Measurements from ENCODE around the gene DUOXA1. TPM values are rescaled to one million over a fixed set of nuclear protein-coding genes. Genes with fewer than 3 reads are reported as not detected.

DUOXA1 gene
- total RNA-seq, 1 donor from 2014 or later: 4.2 TPM

DNA sequence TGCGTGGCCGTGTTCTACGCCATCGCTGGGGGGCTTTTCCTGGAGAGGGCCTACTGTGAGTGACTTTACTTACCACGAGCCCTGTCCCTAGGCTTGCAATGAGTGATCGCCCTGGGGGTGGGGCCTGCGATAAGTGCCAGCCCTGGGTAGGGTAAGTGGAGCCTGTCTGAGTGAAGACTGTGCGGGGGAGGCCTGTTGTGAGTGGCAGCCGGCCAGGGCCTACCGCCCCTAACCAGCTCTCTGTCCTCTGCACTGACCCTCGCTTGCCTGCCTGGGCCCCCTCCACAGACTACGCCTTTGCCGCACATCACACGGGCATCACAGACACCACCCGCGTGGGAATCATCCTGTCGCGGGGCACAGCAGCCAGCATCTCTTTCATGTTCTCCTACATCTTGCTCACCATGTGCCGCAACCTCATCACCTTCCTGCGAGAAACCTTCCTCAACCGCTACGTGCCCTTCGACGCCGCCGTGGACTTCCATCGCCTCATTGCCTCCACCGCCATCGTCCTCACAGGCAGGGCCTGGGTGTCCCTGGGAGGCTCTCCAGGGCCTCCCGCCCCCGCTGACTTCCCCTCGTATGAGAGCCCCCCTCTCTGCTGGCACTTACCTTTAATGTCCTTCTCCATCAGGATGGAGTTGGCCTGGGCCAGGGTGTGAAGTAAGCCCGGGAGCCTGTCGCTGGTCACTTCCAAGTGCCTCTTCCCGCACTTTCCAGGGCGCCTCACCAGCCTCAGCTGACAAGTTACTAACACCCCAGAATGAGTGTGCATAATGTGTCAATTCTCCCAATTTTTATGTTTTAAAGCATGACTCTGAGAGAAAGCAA is 22.5 kb upstream of the DUOXA1 start:
- Histone ChIP-seq H3K9me3 (no peaks in the 10 kb centered on the region), H3K27ac (no peak overlapping the region), H3K36me3 (no peaks in the 10 kb centered on the region), H3K27me3 (no peaks in the 10 kb centered on the region), H3K4me3 (no peak overlapping the region), H3K4me1 (no peaks in the 10 kb centered on the region)
- intact Hi-C loops (cut with DNase I): no loop called here
- TF ChIP-seq, protein P1, sequence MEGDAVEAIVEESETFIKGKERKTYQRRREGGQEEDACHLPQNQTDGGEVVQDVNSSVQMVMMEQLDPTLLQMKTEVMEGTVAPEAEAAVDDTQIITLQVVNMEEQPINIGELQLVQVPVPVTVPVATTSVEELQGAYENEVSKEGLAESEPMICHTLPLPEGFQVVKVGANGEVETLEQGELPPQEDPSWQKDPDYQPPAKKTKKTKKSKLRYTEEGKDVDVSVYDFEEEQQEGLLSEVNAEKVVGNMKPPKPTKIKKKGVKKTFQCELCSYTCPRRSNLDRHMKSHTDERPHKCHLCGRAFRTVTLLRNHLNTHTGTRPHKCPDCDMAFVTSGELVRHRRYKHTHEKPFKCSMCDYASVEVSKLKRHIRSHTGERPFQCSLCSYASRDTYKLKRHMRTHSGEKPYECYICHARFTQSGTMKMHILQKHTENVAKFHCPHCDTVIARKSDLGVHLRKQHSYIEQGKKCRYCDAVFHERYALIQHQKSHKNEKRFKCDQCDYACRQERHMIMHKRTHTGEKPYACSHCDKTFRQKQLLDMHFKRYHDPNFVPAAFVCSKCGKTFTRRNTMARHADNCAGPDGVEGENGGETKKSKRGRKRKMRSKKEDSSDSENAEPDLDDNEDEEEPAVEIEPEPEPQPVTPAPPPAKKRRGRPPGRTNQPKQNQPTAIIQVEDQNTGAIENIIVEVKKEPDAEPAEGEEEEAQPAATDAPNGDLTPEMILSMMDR (IDR thresholded peaks at IDR 0.05): no peak
- DNase-seq (ENCODE audit: low spot score in 2 of 2): no peak

DNA sequence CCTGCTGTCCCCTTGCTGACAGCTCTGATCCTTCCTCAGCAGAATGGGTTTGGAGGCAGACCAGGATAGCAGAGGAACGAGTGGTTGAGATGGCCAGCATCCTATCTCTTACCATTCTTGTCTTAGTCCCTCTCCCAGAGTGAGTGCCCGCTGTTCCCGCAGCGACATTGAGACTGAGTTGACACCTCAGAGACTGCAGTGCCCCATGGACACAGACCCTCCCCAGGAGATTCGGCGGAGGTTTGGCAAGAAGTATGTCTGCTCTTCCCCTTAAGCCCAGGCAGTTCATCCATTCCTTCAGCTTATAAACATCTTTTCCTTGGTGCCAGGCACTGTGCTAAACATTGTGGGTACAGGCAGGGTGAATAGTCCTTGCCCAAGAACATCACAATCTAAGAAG is 21.3 kb upstream of the DUOXA1 start:
- no peak for DNase-seq (ENCODE audit: low spot score in 2 of 2)
- Histone ChIP-seq H3K36me3 (no peaks in the 10 kb centered on the region), H3K4me1 (no peaks in the 10 kb centered on the region), H3K4me3 (no peak overlapping the region), H3K27me3 (no peaks in the 10 kb centered on the region), H3K9me3 (no peaks in the 10 kb centered on the region), H3K27ac (no peak overlapping the region)
- intact Hi-C loops (cut with DNase I): no loop called here
- TF ChIP-seq, protein P1 (IDR thresholded peaks at IDR 0.05): no peak

DNA sequence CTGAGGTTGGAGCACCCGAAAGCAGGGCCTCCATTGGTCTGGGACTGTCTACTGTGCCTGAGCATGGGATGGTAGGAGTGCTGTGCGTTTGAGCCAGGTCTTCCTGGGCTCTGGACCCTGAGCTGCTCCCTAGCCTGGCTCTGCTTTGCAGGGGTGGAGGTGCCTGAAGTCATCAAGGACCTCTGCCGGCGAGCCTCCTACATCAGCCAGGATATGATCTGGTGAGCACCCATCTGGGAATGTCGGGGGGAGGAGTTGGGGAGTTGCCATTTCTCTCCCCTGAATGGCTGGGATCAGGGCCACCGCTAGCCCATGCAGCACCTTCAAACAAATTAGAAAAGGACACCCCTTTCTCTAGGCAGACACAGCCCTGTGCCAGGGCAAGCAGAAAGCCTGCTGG is 20.8 kb upstream of the DUOXA1 start:
- H3K27ac ChIP-seq: no peak overlapping the region
- H3K4me1 ChIP-seq: no peaks in the 10 kb centered on the region
- no peaks in the 10 kb centered on the region for H3K36me3 ChIP-seq
- intact Hi-C loops (cut with DNase I): no loop called here
- no peaks in the 10 kb centered on the region for H3K9me3 ChIP-seq
- TF ChIP-seq, protein P1 (IDR thresholded peaks at IDR 0.05): no peak
- no peak overlapping the region for H3K4me3 ChIP-seq
- H3K27me3 ChIP-seq: no peaks in the 10 kb centered on the region
- no peak for DNase-seq (ENCODE audit: low spot score in 2 of 2)

DNA sequence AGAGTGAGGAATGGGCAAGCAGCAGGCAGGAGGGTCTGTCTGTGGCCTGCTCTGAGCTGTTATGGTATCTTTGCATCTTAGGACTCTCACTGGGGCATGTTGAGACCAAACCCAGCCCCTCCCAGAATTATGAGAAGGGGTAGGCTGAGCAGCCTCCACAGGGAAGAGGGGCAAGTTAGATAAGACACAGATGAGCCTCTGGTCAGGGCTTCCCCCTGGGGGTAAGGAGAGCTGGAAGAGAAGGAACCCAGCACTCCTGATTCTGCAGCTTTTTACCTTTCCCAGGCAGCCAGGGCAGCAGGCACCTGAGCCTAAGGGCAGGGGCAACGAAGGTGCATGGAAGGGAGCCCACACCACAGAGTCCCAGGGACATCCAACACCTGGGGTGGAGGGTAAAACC is 19.4 kb upstream of the DUOXA1 start:
- no peaks in the 10 kb centered on the region for H3K27me3 ChIP-seq
- TF ChIP-seq, protein P1 (IDR thresholded peaks at IDR 0.05): no peak
- intact Hi-C loops (cut with DNase I): no loop called here

DNA sequence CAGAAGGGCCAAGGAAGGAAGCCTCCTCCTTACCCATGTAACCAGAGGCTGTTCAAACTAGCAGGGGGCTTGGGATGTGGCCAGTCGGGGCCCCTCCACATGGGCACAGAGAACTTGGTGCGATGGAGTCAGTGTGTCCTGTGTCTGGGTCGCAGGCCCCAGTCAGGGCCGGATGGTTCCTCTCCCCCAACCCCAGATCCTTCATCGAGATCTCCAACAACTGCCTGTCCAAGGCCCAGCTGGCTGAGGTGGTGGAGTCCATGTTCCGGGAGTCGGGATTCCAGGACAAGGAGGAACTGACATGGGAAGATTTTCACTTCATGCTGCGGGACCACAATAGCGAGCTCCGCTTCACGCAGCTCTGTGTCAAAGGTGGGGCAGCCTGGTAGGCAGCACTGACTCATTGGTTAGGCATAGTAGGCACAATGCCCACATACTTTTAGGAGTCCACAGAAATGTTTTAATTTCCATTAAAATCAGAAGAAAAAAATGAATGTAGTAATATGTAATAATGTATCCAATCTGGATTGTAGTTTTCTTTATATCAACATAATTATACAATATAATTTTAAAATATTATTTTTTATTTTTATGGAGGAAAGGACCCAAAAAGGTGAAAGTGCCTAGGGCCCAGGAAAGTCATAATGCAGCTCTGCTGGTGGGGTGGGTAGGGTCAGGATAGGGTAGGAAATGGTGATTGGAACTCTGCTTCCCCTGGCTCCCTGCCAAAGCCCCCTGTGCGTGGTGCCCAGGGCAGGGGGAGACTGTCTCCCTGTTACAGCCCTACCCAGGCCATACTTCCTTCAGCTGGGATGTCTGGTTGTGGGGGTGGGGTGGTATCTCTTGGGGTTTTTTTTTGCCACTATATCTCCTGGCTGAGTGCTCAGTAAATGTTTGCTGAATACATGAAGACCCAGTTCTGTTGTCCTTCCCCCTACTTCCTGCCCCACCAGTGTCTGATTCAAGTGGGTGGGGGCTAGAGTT is 18.7 kb upstream of the DUOXA1 start:
- intact Hi-C loops (cut with DNase I): no loop called here
- no peak for DNase-seq (ENCODE audit: low spot score in 2 of 2)
- TF ChIP-seq, protein P1 (IDR thresholded peaks at IDR 0.05): no peak
- Histone ChIP-seq H3K4me1 (no peaks in the 10 kb centered on the region), H3K9me3 (no peaks in the 10 kb centered on the region), H3K4me3 (no peak overlapping the region), H3K27me3 (no peaks in the 10 kb centered on the region), H3K27ac (no peak overlapping the region), H3K36me3 (no peaks in the 10 kb centered on the region)

More for the DNA sequence above, 19.4 kb upstream of the DUOXA1 start:
- Histone ChIP-seq H3K36me3 (no peaks in the 10 kb centered on the region), H3K4me1 (no peaks in the 10 kb centered on the region), H3K9me3 (no peaks in the 10 kb centered on the region), H3K4me3 (no peak overlapping the region), H3K27ac (no peak overlapping the region)
- DNase-seq (ENCODE audit: low spot score in 2 of 2): no peak

Data from ascending aorta (tissue), 2 donors.